Liver (tissue), 9 donors: ENCODE measurements around the gene OR7G1. TPM values are rescaled to one million over a fixed set of nuclear protein-coding genes. Genes with fewer than 3 reads are reported as not detected.

Source experiments
- DNase-seq: peaks from one replicate; pipeline ENCODE4 v3.0.0-alpha.2; 2017; ENCODE audit warnings: low spot score
- H3K27ac ChIP-seq, 2 donors: one replicate each; pipeline ENCODE4 v1.7.0; 2013; ENCODE audit warnings: inconsistent platforms in 2 of 2, low read length in 2 of 2, control low read depth in 1 of 2, low read depth in 1 of 2, mild to moderate bottlenecking in 1 of 2
- H3K27me3 ChIP-seq, 4 donors: one replicate each; pipeline versions ENCODE4 v1.6.1 to v1.7.0; 2013; ENCODE audit warnings: low read length in 3 of 4, inconsistent platforms in 1 of 4, mild to moderate bottlenecking in 1 of 4, moderate library complexity in 1 of 4; ENCODE audit not compliant: control insufficient read depth in 4 of 4, insufficient read depth in 4 of 4
- H3K36me3 ChIP-seq, 4 donors: one replicate each; pipeline versions ENCODE4 v1.6.1 to v1.7.0; 2013; ENCODE audit warnings: low read length in 3 of 4, mild to moderate bottlenecking in 3 of 4, low read depth in 1 of 4, moderate library complexity in 1 of 4; ENCODE audit not compliant: control insufficient read depth in 4 of 4, insufficient read depth in 3 of 4
- H3K4me1 ChIP-seq, 4 donors: one replicate each; pipeline versions ENCODE4 v1.6.1 to v1.7.0; 2013; ENCODE audit warnings: low read length in 3 of 4, mild to moderate bottlenecking in 3 of 4, moderate library complexity in 1 of 4; ENCODE audit not compliant: control insufficient read depth in 4 of 4, insufficient read depth in 4 of 4
- H3K4me3 ChIP-seq, 3 donors: one replicate each; pipeline versions ENCODE4 v1.6.1 to v1.7.0; 2013; ENCODE audit warnings: low read length in 3 of 3, control low read depth in 1 of 3, low read depth in 1 of 3, mild to moderate bottlenecking in 1 of 3
- H3K9ac ChIP-seq, 2 donors: one replicate each; pipeline ENCODE4 v1.7.0; 2013; ENCODE audit warnings: low read length in 2 of 2, mild to moderate bottlenecking in 2 of 2, moderate library complexity in 2 of 2, control low read depth in 1 of 2, low read depth in 1 of 2
- H3K9me3 ChIP-seq, 4 donors: one replicate each; pipeline versions ENCODE4 v1.6.1 to v1.7.0; 2013; ENCODE audit warnings: low read length in 3 of 4; ENCODE audit not compliant: control insufficient read depth in 4 of 4
- EGR1 ChIP-seq, 2 donors: IDR thresholded peaks; 2 replicates each; pipeline ENCODE4 v1.6.1; 2016 to 2018; ENCODE audit warnings: antibody characterized with exemption in 2 of 2, low read depth in 2 of 2
- FOXA2 ChIP-seq: IDR thresholded peaks from 2 replicates; pipeline ENCODE4 v1.6.1; 2016; ENCODE audit warnings: antibody characterized with exemption
- GABPA ChIP-seq, 2 donors: IDR thresholded peaks in 1 of 2; conservative IDR thresholded peaks in 1 of 2; 2 replicates each; pipeline ENCODE4 v1.6.1; 2016; ENCODE audit warnings: antibody characterized with exemption in 2 of 2, mild to moderate bottlenecking in 1 of 2, moderate library complexity in 1 of 2
- HNF4A ChIP-seq, 2 donors: conservative IDR thresholded peaks; 2 replicates each; pipeline ENCODE4 v1.6.1; 2016; ENCODE audit warnings: antibody characterized with exemption in 2 of 2, mild to moderate bottlenecking in 2 of 2
- HNF4G ChIP-seq: IDR thresholded peaks from 2 replicates; pipeline ENCODE4 v1.6.1; 2016; ENCODE audit warnings: antibody characterized with exemption
- JUND ChIP-seq, 2 donors: IDR thresholded peaks; 2 replicates each; pipeline ENCODE4 v1.6.1; 2016; ENCODE audit warnings: antibody characterized with exemption in 2 of 2
- NR2F2 ChIP-seq: IDR thresholded peaks from 2 replicates; pipeline ENCODE4 v1.6.1; 2016; ENCODE audit warnings: antibody characterized with exemption
- RXRA ChIP-seq, 2 donors: IDR thresholded peaks; 2 replicates each; pipeline ENCODE4 v1.6.1; 2017 to 2018; ENCODE audit warnings: antibody characterized with exemption in 2 of 2, mild to moderate bottlenecking in 1 of 2
- SP1 ChIP-seq: IDR thresholded peaks from 2 replicates; pipeline ENCODE4 v1.6.1; 2018; ENCODE audit warnings: antibody characterized with exemption, mild to moderate bottlenecking
- TAF1 ChIP-seq: conservative IDR thresholded peaks from 2 replicates; pipeline ENCODE4 v1.6.1; 2016; ENCODE audit warnings: antibody characterized with exemption, mild to moderate bottlenecking
- YY1 ChIP-seq: IDR thresholded peaks from 2 replicates; pipeline ENCODE4 v1.6.1; 2016; ENCODE audit warnings: antibody characterized with exemption, mild to moderate bottlenecking
- WGBS: extraction: QIAGEN DNeasy Blood & Tissue Kit; methylation state at CpG from one replicate; pipeline ENCODE4 v1.1.7; 2013; 5-methylcytosine and 5-hydroxymethylcytosine counted together
- polyA plus RNA-seq, 2 donors: library from polyadenylated mRNA; stranded (reverse) in 1 of 2; unstranded in 1 of 2; fragments of 200-250 nt in 1 of 2; fragments of >200 nt in 1 of 2; fragmentation: Nextera tagmentation in 1 of 2; extraction: Ambion mirVana in 1 of 2; gene quantifications; one replicate each; pipeline versions ENCODE4 v1.2.1 to v1.2.3, GENCODE V29; 2013 to 2015
- total RNA-seq, 2 donors: library from RNA; depleted of rRNA; stranded (reverse); fragments of >200 nt; gene quantifications; one replicate each; pipeline ENCODE4 v1.2.3, GENCODE V29; 2014
- TF ChIP-seq, protein P1 (sequence below): IDR thresholded peaks from 2 replicates; pipeline ENCODE4 v1.6.1; 2016; ENCODE audit warnings: antibody characterized with exemption, mild to moderate bottlenecking
- TF ChIP-seq, protein P2 (sequence below): IDR thresholded peaks from 2 replicates; pipeline ENCODE4 v1.6.1; 2016; ENCODE audit warnings: antibody characterized with exemption
- TF ChIP-seq, protein P3 (sequence below): fragments of 150-350 bp; IDR thresholded peaks from 2 replicates; pipeline ENCODE4 v1.5.1; 2017; ENCODE audit warnings: improper control_type of control experiment, low read depth, low read length; ENCODE audit not compliant: missing input control
- TF ChIP-seq, protein P4 (sequence below): IDR thresholded peaks from 2 replicates; pipeline ENCODE4 v1.6.1; 2016; ENCODE audit warnings: antibody characterized with exemption
- donor health status: healthy.
- donor health status: healthy.
- donor health status: healthy.
- donor health status: healthy.
- donor health status: healthy.

The OR7G1 gene
- total and polyA plus RNA-seq, 4 donors, result not detected

DNA sequence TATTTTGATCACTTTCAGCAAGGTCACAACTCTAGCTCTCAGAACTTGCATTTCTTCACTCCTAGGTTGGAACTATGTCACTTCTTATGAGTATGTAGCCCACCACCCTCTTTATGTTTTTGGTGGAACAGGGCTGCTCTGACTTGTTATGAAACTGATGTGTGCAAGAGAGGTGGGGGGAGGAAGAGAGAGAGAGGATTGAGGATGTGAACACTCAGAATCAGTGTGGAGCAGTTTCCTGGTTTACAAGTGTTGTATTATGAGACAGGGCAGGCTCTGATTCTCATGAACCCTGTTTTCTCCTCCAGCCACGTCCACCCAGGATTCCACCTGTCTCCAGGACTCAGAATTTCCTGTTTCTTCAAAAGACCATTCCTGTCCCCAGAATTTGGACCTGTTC, 40.7 kb upstream of the OR7G1 start:
- peaks cover 35 to 68% (median 62%) of the 10 kb centered on the region in 4 donors for H3K36me3 ChIP-seq
- peaks cover 22 to 51% (median 47%) of the 10 kb centered on the region in 4 donors for H3K9me3 ChIP-seq
- no peaks in the 10 kb centered on the region for H3K4me1 ChIP-seq
- no peak overlapping the region for H3K9ac ChIP-seq
- TF ChIP-seq EGR1 (IDR thresholded peaks at IDR 0.05; ENCODE audit: low read depth in 2 of 2) (no peak), NR2F2 (no peak), HNF4A (conservative IDR thresholded peaks at IDR 0.05) (no peak), JUND (IDR thresholded peaks at IDR 0.05) (no peak), TAF1 (no peak), SP1 (no peak), YY1 (no peak)
- TF ChIP-seq, protein P1, sequence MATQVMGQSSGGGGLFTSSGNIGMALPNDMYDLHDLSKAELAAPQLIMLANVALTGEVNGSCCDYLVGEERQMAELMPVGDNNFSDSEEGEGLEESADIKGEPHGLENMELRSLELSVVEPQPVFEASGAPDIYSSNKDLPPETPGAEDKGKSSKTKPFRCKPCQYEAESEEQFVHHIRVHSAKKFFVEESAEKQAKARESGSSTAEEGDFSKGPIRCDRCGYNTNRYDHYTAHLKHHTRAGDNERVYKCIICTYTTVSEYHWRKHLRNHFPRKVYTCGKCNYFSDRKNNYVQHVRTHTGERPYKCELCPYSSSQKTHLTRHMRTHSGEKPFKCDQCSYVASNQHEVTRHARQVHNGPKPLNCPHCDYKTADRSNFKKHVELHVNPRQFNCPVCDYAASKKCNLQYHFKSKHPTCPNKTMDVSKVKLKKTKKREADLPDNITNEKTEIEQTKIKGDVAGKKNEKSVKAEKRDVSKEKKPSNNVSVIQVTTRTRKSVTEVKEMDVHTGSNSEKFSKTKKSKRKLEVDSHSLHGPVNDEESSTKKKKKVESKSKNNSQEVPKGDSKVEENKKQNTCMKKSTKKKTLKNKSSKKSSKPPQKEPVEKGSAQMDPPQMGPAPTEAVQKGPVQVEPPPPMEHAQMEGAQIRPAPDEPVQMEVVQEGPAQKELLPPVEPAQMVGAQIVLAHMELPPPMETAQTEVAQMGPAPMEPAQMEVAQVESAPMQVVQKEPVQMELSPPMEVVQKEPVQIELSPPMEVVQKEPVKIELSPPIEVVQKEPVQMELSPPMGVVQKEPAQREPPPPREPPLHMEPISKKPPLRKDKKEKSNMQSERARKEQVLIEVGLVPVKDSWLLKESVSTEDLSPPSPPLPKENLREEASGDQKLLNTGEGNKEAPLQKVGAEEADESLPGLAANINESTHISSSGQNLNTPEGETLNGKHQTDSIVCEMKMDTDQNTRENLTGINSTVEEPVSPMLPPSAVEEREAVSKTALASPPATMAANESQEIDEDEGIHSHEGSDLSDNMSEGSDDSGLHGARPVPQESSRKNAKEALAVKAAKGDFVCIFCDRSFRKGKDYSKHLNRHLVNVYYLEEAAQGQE, result no peak
- TF ChIP-seq, protein P2, sequence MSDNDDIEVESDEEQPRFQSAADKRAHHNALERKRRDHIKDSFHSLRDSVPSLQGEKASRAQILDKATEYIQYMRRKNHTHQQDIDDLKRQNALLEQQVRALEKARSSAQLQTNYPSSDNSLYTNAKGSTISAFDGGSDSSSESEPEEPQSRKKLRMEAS, result no peak
- TF ChIP-seq, protein P3, sequence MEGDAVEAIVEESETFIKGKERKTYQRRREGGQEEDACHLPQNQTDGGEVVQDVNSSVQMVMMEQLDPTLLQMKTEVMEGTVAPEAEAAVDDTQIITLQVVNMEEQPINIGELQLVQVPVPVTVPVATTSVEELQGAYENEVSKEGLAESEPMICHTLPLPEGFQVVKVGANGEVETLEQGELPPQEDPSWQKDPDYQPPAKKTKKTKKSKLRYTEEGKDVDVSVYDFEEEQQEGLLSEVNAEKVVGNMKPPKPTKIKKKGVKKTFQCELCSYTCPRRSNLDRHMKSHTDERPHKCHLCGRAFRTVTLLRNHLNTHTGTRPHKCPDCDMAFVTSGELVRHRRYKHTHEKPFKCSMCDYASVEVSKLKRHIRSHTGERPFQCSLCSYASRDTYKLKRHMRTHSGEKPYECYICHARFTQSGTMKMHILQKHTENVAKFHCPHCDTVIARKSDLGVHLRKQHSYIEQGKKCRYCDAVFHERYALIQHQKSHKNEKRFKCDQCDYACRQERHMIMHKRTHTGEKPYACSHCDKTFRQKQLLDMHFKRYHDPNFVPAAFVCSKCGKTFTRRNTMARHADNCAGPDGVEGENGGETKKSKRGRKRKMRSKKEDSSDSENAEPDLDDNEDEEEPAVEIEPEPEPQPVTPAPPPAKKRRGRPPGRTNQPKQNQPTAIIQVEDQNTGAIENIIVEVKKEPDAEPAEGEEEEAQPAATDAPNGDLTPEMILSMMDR, result no peak
- TF ChIP-seq, protein P4, sequence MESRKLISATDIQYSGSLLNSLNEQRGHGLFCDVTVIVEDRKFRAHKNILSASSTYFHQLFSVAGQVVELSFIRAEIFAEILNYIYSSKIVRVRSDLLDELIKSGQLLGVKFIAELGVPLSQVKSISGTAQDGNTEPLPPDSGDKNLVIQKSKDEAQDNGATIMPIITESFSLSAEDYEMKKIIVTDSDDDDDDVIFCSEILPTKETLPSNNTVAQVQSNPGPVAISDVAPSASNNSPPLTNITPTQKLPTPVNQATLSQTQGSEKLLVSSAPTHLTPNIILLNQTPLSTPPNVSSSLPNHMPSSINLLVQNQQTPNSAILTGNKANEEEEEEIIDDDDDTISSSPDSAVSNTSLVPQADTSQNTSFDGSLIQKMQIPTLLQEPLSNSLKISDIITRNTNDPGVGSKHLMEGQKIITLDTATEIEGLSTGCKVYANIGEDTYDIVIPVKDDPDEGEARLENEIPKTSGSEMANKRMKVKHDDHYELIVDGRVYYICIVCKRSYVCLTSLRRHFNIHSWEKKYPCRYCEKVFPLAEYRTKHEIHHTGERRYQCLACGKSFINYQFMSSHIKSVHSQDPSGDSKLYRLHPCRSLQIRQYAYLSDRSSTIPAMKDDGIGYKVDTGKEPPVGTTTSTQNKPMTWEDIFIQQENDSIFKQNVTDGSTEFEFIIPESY, result no peak
- H3K27me3 ChIP-seq, result no peaks in the 10 kb centered on the region
- no peak for DNase-seq
- no peak overlapping the region for H3K27ac ChIP-seq
- peak overlapping the region in 1 of 3 donors; percentile 44 for H3K4me3 ChIP-seq
- 84% methylated on average over 1 of the region's 1 CpG for WGBS

DNA sequence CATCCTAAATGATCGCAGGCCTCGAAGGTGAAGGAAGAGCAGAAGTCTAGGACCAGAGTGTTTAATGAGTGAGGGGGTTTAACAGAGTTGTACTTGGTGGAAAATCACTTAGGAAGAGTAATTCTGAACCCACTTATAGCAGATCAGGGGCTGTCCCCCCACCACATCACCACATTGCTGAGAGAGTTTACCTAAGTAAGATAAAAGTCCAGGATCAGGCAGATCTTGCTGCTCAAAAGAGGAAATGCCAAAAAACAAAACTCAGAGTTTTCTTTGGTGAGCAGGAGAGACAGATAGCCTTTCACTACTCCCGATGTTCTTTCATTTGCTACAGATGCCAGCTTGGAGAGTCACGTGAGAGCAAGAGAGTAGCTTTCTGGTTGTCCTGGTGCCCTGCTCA, 40.0 kb upstream of the OR7G1 start:
- Histone ChIP-seq H3K4me1 (no peaks in the 10 kb centered on the region), H3K4me3 (peak overlapping the region in 2 of 3 donors; percentile 44 to 53), H3K9ac (no peak overlapping the region), H3K9me3 (peaks cover 20 to 44% (median 40%) of the 10 kb centered on the region in 4 donors), H3K27ac (no peak overlapping the region), H3K27me3 (no peaks in the 10 kb centered on the region), H3K36me3 (peaks cover 28 to 61% (median 55%) of the 10 kb centered on the region in 4 donors)
- 98% methylated on average over 4 of the region's 4 CpGs for WGBS
- DNase-seq, result no peak
- no peak for TF ChIP-seq HNF4A (conservative IDR thresholded peaks at IDR 0.05)
- no peak for TF ChIP-seq HNF4G
- no peak for TF ChIP-seq FOXA2
- TF ChIP-seq GABPA (IDR thresholded peaks at IDR 0.05 in 1 of 2, conservative IDR thresholded peaks at IDR 0.05 in 1 of 2), result no peak
- TF ChIP-seq, protein P4, result no peak
- TF ChIP-seq RXRA (IDR thresholded peaks at IDR 0.05), result no peak
- TF ChIP-seq SP1, result no peak
- TF ChIP-seq, protein P1, result no peak
- TF ChIP-seq, protein P3, result no peak
- TF ChIP-seq, protein P2, result no peak
